H1 (cell line): ENCODE results near the gene CEP128. TPM values are rescaled to one million over a fixed set of nuclear protein-coding genes. Genes with fewer than 3 reads are reported as not detected.

ENCODE experiments used
- CTCF ChIA-PET: fragments of 300-600 bp; sonication (Branson Sonifier 250); formaldehyde crosslinking; loops from one replicate; lab custom pipeline; 2021; ENCODE audit not compliant: partially characterized antibody; lab: Charles Lee
- POLR2A ChIA-PET: fragments of 300-600 bp; sonication (Branson Sonifier 250); formaldehyde crosslinking; loops from one replicate; lab custom pipeline; 2021; ENCODE audit warnings: inconsistent platforms; ENCODE audit not compliant: partially characterized antibody; lab: Charles Lee
- DNase-seq, 2 experiments: peaks; one replicate each; pipeline versions ENCODE4 v3.0.0 to v3.0.0-alpha.2; 2010 to 2022; ENCODE audit warnings: low spot score in 2 of 2, low read depth in 1 of 2, mixed read lengths in 1 of 2
- FAIRE-seq: peaks from 2 replicates; lab custom pipeline; 2011; peaks lifted over from hg19 to GRCh38; lab: Jason Lieb, UNC
- H2AFZ ChIP-seq: 2 replicates; pipeline ENCODE4 v1.8.1; 2012; ENCODE audit warnings: low read length, inconsistent platforms
- H2AK5ac ChIP-seq: 2 replicates; pipeline ENCODE4 v1.6.1; 2013; ENCODE audit warnings: low read depth, low read length
- H2BK120ac ChIP-seq: replicated peaks from 2 replicates; pipeline ENCODE3; 2013; ENCODE audit warnings: low read depth, low read length, inconsistent platforms
- H2BK12ac ChIP-seq: 2 replicates; pipeline ENCODE4 v1.6.1; 2013; ENCODE audit warnings: low read depth, low read length
- H2BK15ac ChIP-seq: 2 replicates; pipeline ENCODE4 v1.6.1; 2013; ENCODE audit warnings: low read length
- H2BK20ac ChIP-seq: 2 replicates; pipeline ENCODE4 v1.6.1; 2013; ENCODE audit warnings: low read length
- H2BK5ac ChIP-seq: 2 replicates; pipeline ENCODE4 v1.6.1; 2013; ENCODE audit warnings: low read depth, low read length
- H3K14ac ChIP-seq: 2 replicates; pipeline ENCODE4 v1.6.1; 2013; ENCODE audit warnings: inconsistent platforms; ENCODE audit not compliant: insufficient read length
- H3K18ac ChIP-seq: 2 replicates; pipeline ENCODE4 v1.6.1; 2013; ENCODE audit warnings: low read length; ENCODE audit errors: extremely low read depth
- H3K23ac ChIP-seq: 2 replicates; pipeline ENCODE4 v1.6.1; 2013; ENCODE audit warnings: inconsistent platforms; ENCODE audit not compliant: insufficient read length
- H3K23me2 ChIP-seq: 2 replicates; pipeline ENCODE4 v1.6.1; 2013; ENCODE audit warnings: low read depth, low read length
- H3K27ac ChIP-seq: 2 replicates; pipeline ENCODE4 v1.6.1; 2011; ENCODE audit warnings: low read depth, low read length, inconsistent platforms
- H3K27me3 ChIP-seq, 4 experiments: replicated peaks in 1 of 4; 1 replicate in 1 of 4; 2 replicates in 3 of 4; pipeline versions ENCODE4 v1.6.1 to v1.8.1; 2011 to 2013; ENCODE audit warnings: low read length in 3 of 4, mild to moderate bottlenecking in 3 of 4, inconsistent platforms in 2 of 4, mixed read lengths in 2 of 4, moderate library complexity in 1 of 4; ENCODE audit not compliant: control insufficient read depth in 3 of 4, insufficient read depth in 3 of 4; ENCODE audit errors: extremely low read depth in 1 of 4
- H3K36me3 ChIP-seq, 4 experiments: 2 replicates each; pipeline versions ENCODE4 v1.6.1 to v1.8.1; 2011 to 2013; ENCODE audit warnings: mild to moderate bottlenecking in 4 of 4, low read length in 3 of 4, moderate library complexity in 2 of 4, control low read depth in 1 of 4, inconsistent platforms in 1 of 4; ENCODE audit not compliant: insufficient read depth in 4 of 4, control insufficient read depth in 2 of 4
- H3K4ac ChIP-seq: replicated peaks from 2 replicates; pipeline ENCODE3; 2013; ENCODE audit warnings: low read length, low read depth, mixed read lengths, inconsistent platforms; ENCODE audit not compliant: insufficient read length
- H3K4me1 ChIP-seq, 4 experiments: replicated peaks in 1 of 4; 1 replicate in 1 of 4; 2 replicates in 3 of 4; pipeline versions ENCODE4 v1.6.1 to v1.8.1; 2011 to 2013; ENCODE audit warnings: low read length in 3 of 4, inconsistent platforms in 2 of 4, mixed read lengths in 1 of 4; ENCODE audit not compliant: insufficient read depth in 4 of 4, control insufficient read depth in 3 of 4
- H3K4me2 ChIP-seq, 2 experiments: 2 replicates each; pipeline versions ENCODE4 v1.6.1 to v1.8.1; 2011 to 2013; ENCODE audit warnings: low read depth in 2 of 2, low read length in 2 of 2, control low read depth in 1 of 2, inconsistent platforms in 1 of 2, mild to moderate bottlenecking in 1 of 2; ENCODE audit not compliant: insufficient read depth in 1 of 2
- H3K4me3 ChIP-seq, 4 experiments: fragments of 200-600, 300-600 bp in 1 of 4; sonication (generic), shearing (Covaris generic), sonication (Bioruptor Twin) in 1 of 4; 2 replicates each; pipeline versions ENCODE4 v1.5.1 to v1.8.1; 2011 to 2016; ENCODE audit warnings: low read length in 4 of 4, low read depth in 3 of 4, control low read depth in 2 of 4, inconsistent platforms in 2 of 4, mild to moderate bottlenecking in 2 of 4, mixed read lengths in 1 of 4, moderate library complexity in 1 of 4; ENCODE audit not compliant: insufficient read depth in 2 of 4; ENCODE audit errors: extremely low read depth in 1 of 4
- H3K56ac ChIP-seq: replicated peaks from 2 replicates; pipeline ENCODE3; 2013; ENCODE audit warnings: low read depth, mild to moderate bottlenecking, mixed read lengths, low read length, inconsistent platforms; ENCODE audit not compliant: insufficient read length
- H3K79me1 ChIP-seq: 2 replicates; pipeline ENCODE4 v1.6.1; 2013; ENCODE audit warnings: low read depth, low read length, control low read depth
- H3K79me2 ChIP-seq, 2 experiments: 2 replicates each; pipeline versions ENCODE4 v1.6.1 to v1.8.1; 2012 to 2013; ENCODE audit warnings: low read length in 2 of 2, mild to moderate bottlenecking in 2 of 2, inconsistent platforms in 1 of 2; ENCODE audit not compliant: insufficient read depth in 2 of 2, control insufficient read depth in 1 of 2
- H3K9ac ChIP-seq, 4 experiments: replicated peaks in 1 of 4; 1 replicate in 1 of 4; 2 replicates in 3 of 4; pipeline versions ENCODE4 v1.6.1 to v1.8.1; 2011 to 2013; ENCODE audit warnings: low read depth in 3 of 4, low read length in 3 of 4, control low read depth in 2 of 4, mild to moderate bottlenecking in 2 of 4, moderate library complexity in 2 of 4, inconsistent platforms in 1 of 4; ENCODE audit errors: extremely low read depth in 1 of 4
- H3K9me3 ChIP-seq, 2 experiments: 2 replicates each; pipeline versions ENCODE4 v1.6.1 to v1.8.1; 2012 to 2013; ENCODE audit warnings: mild to moderate bottlenecking in 2 of 2, moderate library complexity in 2 of 2, control low read depth in 1 of 2, inconsistent platforms in 1 of 2, low read depth in 1 of 2, low read length in 1 of 2, mixed read lengths in 1 of 2; ENCODE audit not compliant: insufficient read depth in 2 of 2
- H4K20me1 ChIP-seq, 2 experiments: replicated peaks in 1 of 2; 2 replicates each; pipeline versions ENCODE3 to v1.8.1; 2011 to 2013; ENCODE audit warnings: inconsistent platforms in 2 of 2, low read length in 2 of 2, mild to moderate bottlenecking in 1 of 2; ENCODE audit not compliant: insufficient read depth in 2 of 2, control insufficient read depth in 1 of 2
- H4K5ac ChIP-seq: 2 replicates; pipeline ENCODE4 v1.6.1; 2013; ENCODE audit warnings: low read length, low read depth, mixed read lengths, inconsistent platforms; ENCODE audit not compliant: insufficient read length
- H4K8ac ChIP-seq: 2 replicates; pipeline ENCODE4 v1.8.0; 2013; ENCODE audit warnings: mild to moderate bottlenecking, moderate library complexity, low read length, inconsistent platforms; ENCODE audit not compliant: insufficient read depth; ENCODE audit errors: extremely low read depth
- H4K91ac ChIP-seq: replicated peaks from 2 replicates; pipeline ENCODE3; 2013; ENCODE audit warnings: low read length, mixed read lengths, inconsistent platforms; ENCODE audit not compliant: insufficient read length
- POLR2AphosphoS5 ChIP-seq: IDR thresholded peaks from 2 replicates; pipeline ENCODE4 v1.6.1; 2011; ENCODE audit warnings: low read depth, low read length
- RAD21 ChIP-seq, 2 experiments: IDR thresholded peaks in 1 of 2; conservative IDR thresholded peaks in 1 of 2; 2 replicates each; pipeline ENCODE4 v1.6.1; 2011; ENCODE audit warnings: low read depth in 2 of 2, low read length in 2 of 2, improper control_type of control experiment in 1 of 2, inconsistent platforms in 1 of 2, mild to moderate bottlenecking in 1 of 2, moderate library complexity in 1 of 2
- TCF12 ChIP-seq: IDR thresholded peaks from 2 replicates; pipeline ENCODE4 v1.6.1; 2011; ENCODE audit warnings: low read depth, mild to moderate bottlenecking, low read length
- WGBS, 2 experiments: shearing (Covaris generic) in 1 of 2; methylation state at CpG; one replicate each; pipeline versions ENCODE4 v1.1.6 to v1.1.7; 2013 to 2015; ENCODE audit warnings: low lambda C conversion rate in 2 of 2, mixed read lengths in 2 of 2, inconsistent platforms in 1 of 2, low coverage in 1 of 2, missing lambda C conversion rate in 1 of 2; ENCODE audit not compliant: insufficient replicate concordance in 2 of 2, insufficient coverage in 1 of 2, insufficient read length in 1 of 2; ENCODE audit errors: extremely low coverage in 1 of 2, missing lambda C conversion rate in 1 of 2; 5-methylcytosine and 5-hydroxymethylcytosine counted together
- polyA plus RNA-seq, 7 experiments: library from polyadenylated mRNA; depleted of rRNA in 3 of 7; stranded (reverse) in 5 of 7; unstranded in 2 of 7; fragments of >200 nt in 5 of 7; fragments of 200-250 nt in 2 of 7; gene quantifications; 1 replicate in 5 of 7; 2 replicates in 1 of 7; 4 replicates in 1 of 7; pipeline versions ENCODE4 v1.2.1 to v1.2.3, GENCODE V29; 2011 to 2013; ENCODE audit warnings: missing spikeins in 2 of 7, mixed read lengths in 2 of 7
- total RNA-seq: library from RNA; stranded (reverse); fragmentation: NEBNext Ultra II Directional; extraction: Animal tissue kit (Norgen Biotek cat#: 25700); gene quantifications from 2 replicates; pipeline ENCODE4 v1.2.1, GENCODE V29; 2021
- TF ChIP-seq, protein P1 (sequence below), 3 experiments: IDR thresholded peaks; 1 replicate in 2 of 3; 2 replicates in 1 of 3; pipeline versions ENCODE4 v1.5.1 to v1.6.1; 2011; ENCODE audit warnings: low read length in 3 of 3, mild to moderate bottlenecking in 3 of 3, inconsistent platforms in 2 of 3, low read depth in 1 of 3, moderate library complexity in 1 of 3; ENCODE audit not compliant: insufficient read depth in 1 of 3; ENCODE audit errors: control extremely low read depth in 1 of 3

The CEP128 gene
- total and polyA plus RNA-seq, 2 of the 8 experiments (the other 6 are each of a cell fraction or from before 2014, with no cell fraction given) = 1.9 to 17.0 TPM

DNA sequence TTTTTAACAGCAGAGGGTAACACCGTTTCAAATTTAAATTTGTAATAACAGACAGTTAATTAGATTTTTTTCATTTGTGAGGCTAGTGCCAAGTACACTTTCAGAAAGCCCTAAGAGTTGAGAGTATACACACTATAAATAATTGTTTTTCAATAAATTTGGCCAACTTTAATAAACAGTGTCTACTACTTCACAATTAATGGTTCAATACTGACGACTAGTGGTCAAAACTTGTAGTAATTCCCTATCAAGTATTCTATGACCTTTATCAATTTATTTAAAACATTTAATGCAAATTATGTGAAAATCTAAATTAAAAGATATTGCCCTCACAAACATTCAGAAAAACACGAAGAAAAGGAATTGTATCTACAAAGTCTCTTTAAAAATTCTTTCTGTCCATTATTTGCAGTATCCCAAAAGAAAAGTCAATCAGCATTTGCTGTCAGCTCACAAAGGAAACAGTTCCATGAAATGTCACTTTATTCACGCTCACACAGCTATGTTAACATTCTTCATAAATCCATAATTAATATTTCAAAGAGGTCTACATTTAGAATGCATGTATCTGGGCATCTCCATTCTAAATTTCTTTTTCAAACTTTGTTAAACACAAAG lies 91.2 kb downstream of the CEP128 start:
- FAIRE-seq = no peak
- Histone ChIP-seq H3K27me3 (no peaks in the 10 kb centered on the region), H3K9ac (no peak overlapping the region), H3K36me3 (no peaks in the 10 kb centered on the region), H3K18ac (no peak overlapping the region), H2BK5ac (no peak overlapping the region), H3K9me3 (no peaks in the 10 kb centered on the region), H4K91ac (no peak overlapping the region), H3K4me1 (no peaks in the 10 kb centered on the region), H3K79me1 (no peaks in the 10 kb centered on the region), H3K4ac (no peak overlapping the region), H2BK12ac (no peak overlapping the region), H3K14ac (no peak overlapping the region), H3K56ac (no peak overlapping the region), H3K23ac (no peak overlapping the region), H2BK15ac (no peak overlapping the region), H4K20me1 (no peaks in the 10 kb centered on the region), H3K27ac (no peak overlapping the region), H4K8ac (no peak overlapping the region), H3K23me2 (no peaks in the 10 kb centered on the region), H2BK20ac (no peak overlapping the region), H3K79me2 (no peaks in the 10 kb centered on the region), H3K4me3 (no peak overlapping the region), H3K4me2 (no peak overlapping the region), H2AFZ (no peak overlapping the region), H2BK120ac (no peak overlapping the region), H2AK5ac (no peak overlapping the region), H4K5ac (no peak overlapping the region)
- TF ChIP-seq, protein P1, sequence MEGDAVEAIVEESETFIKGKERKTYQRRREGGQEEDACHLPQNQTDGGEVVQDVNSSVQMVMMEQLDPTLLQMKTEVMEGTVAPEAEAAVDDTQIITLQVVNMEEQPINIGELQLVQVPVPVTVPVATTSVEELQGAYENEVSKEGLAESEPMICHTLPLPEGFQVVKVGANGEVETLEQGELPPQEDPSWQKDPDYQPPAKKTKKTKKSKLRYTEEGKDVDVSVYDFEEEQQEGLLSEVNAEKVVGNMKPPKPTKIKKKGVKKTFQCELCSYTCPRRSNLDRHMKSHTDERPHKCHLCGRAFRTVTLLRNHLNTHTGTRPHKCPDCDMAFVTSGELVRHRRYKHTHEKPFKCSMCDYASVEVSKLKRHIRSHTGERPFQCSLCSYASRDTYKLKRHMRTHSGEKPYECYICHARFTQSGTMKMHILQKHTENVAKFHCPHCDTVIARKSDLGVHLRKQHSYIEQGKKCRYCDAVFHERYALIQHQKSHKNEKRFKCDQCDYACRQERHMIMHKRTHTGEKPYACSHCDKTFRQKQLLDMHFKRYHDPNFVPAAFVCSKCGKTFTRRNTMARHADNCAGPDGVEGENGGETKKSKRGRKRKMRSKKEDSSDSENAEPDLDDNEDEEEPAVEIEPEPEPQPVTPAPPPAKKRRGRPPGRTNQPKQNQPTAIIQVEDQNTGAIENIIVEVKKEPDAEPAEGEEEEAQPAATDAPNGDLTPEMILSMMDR (IDR thresholded peaks at IDR 0.05; ENCODE audit: control extremely low read depth in 1 of 3, insufficient read depth in 1 of 3, low read depth in 1 of 3, low read length in 3 of 3) = peak in 1 of 3 experiments; percentile 11; a peak in 1 of 4 replicates
- TF ChIP-seq POLR2AphosphoS5 (no peak), TCF12 (no peak), RAD21 (IDR thresholded peaks at IDR 0.05 in 1 of 2, conservative IDR thresholded peaks at IDR 0.05 in 1 of 2; ENCODE audit: low read depth in 2 of 2, low read length in 2 of 2) (peak; percentile 56 to 62)
- WGBS, 2 experiments = 49% methylated on average over 4 of the region's 4 CpGs; no CpG with 5 or more reads in 1 of the 2 experiments
- ChIA-PET CTCF (interaction anchor here (0.6 to 3.5 kb wide), 11 partner anchors 12 to 1916 kb away, joined by 3 to 20 read pairs (median 3); no protein-coding TSS in a partner anchor), POLR2A (no interaction called here)
- no peak for DNase-seq
